ENCODE measurements around the gene MAST1.
A peak's percentile ranks its signal among the peaks of the same experiment; 100 is the strongest.

Gene MAST1

DNA sequence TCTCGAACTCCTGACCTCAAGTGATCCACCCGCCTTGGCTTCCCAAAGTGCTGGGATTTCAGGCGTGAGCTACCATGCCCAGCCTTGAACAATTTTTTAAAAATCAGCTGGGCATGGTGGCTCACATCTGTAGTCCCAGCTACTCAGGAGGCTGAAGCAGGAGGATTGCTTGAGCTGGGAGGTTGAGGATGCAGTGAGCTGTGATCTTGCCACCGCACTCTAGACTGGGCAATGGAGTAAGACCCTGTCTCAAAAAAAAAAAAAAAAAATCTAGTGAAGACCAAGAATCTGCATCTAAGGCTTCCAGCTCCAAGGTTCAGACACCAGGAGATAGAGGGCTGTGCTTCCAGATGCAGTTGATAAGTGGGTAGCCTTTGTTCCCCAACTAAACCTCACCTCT, 25.8 kb downstream of the MAST1 start:
- no peak overlapping the region for H3K4me3 ChIP-seq (ENCODE audit: low read length in 2 of 2)
- no peaks in the 10 kb centered on the region for H3K9me3 ChIP-seq (ENCODE audit: control insufficient read depth in 2 of 2, low read length in 2 of 2)
- H3K9ac ChIP-seq (ENCODE audit: low read depth in 1 of 2, low read length in 2 of 2): no peak overlapping the region
- peaks cover 5 to 8% of the 10 kb centered on the region in 2 donors for H3K4me1 ChIP-seq (ENCODE audit: control insufficient read depth in 2 of 2, insufficient read depth in 2 of 2, low read length in 2 of 2)
- no peak overlapping the region for H3K27ac ChIP-seq (ENCODE audit: low read depth in 2 of 2, low read length in 2 of 2)
- H3K36me3 ChIP-seq (ENCODE audit: control insufficient read depth in 2 of 2, insufficient read depth in 2 of 2, low read length in 2 of 2): no peaks in the 10 kb centered on the region
- H3K27me3 ChIP-seq (ENCODE audit: control insufficient read depth in 2 of 2, insufficient read depth in 2 of 2, low read length in 2 of 2): peaks cover 0 to 2% of the 10 kb centered on the region in 2 donors

DNA sequence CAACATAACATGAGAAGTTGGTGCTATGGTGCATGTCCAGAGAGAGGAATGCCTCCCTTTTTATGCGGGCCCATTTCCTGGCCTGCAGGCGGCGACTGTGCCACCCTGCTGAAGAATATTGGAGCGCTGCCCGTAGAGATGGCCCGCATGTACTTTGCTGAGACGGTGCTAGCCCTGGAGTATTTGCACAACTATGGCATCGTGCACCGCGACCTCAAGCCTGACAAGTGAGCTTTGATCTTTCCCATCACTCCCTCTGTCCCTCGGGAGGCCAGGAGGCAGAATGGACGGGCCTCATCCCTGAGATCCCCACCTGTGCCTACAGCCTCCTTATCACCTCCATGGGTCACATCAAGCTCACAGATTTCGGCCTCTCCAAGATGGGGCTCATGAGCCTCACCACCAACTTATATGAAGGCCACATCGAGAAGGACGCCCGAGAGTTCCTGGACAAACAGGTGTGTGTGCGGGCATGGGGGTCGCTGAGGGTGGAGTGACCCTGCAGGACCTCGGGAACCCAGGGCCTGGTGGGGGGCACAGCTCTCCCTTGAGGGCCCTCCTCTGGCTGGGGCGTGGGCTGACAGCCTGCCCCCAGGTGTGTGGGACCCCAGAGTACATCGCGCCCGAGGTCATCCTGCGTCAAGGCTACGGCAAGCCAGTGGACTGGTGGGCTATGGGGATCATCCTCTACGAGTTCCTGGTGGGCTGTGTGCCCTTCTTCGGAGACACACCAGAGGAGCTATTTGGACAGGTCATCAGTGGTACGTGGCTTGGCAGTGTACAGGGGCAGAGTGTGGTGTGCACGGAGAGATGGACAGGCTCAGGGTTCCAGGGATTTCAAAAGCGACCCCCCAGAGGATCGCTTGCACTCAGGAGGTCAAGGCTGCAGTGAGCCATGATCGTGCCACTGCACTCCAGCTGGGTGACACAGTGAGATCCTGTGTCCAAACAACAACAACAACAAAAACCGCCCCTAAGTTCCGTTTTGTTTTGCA, 26.7 kb downstream of the MAST1 start:
- Histone ChIP-seq H3K27me3 (ENCODE audit: control insufficient read depth in 2 of 2, insufficient read depth in 2 of 2, low read length in 2 of 2) (peaks cover 0 to 2% of the 10 kb centered on the region in 2 donors), H3K9me3 (ENCODE audit: control insufficient read depth in 2 of 2, low read length in 2 of 2) (no peaks in the 10 kb centered on the region), H3K27ac (ENCODE audit: low read depth in 2 of 2, low read length in 2 of 2) (no peak overlapping the region), H3K36me3 (ENCODE audit: control insufficient read depth in 2 of 2, insufficient read depth in 2 of 2, low read length in 2 of 2) (no peaks in the 10 kb centered on the region), H3K9ac (ENCODE audit: low read depth in 1 of 2, low read length in 2 of 2) (no peak overlapping the region), H3K4me1 (ENCODE audit: control insufficient read depth in 2 of 2, insufficient read depth in 2 of 2, low read length in 2 of 2) (peaks cover 5 to 8% of the 10 kb centered on the region in 2 donors), H3K4me3 (ENCODE audit: low read length in 2 of 2) (no peak overlapping the region)

DNA sequence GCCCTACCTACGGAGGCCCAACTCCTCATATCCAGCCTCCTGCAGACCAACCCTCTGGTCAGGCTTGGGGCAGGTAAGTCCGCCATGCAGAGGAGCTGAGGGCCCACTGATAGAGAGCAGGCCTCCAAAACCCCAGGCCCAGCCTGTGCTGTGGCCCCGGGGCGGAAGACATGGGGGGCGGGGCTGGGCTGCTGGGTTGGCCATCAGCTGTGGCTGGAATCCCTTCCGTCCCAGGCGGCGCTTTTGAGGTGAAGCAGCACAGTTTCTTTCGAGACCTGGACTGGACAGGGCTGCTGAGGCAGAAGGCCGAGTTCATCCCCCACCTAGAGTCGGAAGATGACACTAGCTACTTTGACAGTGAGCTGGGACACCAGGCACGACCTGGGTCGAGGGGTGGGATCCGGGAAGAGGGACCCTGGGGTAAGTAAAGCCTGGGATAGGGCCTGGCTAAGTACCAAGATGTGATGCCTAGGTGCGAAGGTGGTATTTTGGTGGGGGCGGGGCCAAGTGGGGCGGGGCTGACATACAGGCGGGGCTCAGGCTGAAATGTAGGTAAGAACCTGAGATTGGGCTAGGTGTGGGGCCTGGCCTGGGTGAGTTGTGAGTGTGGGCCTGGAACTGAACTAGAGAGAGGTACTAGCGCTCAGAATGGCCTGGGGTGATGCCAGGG, 27.6 kb downstream of the MAST1 start:
- no peaks in the 10 kb centered on the region for H3K36me3 ChIP-seq (ENCODE audit: control insufficient read depth in 2 of 2, insufficient read depth in 2 of 2, low read length in 2 of 2)
- H3K27me3 ChIP-seq (ENCODE audit: control insufficient read depth in 2 of 2, insufficient read depth in 2 of 2, low read length in 2 of 2): peaks cover 0 to 2% of the 10 kb centered on the region in 2 donors
- H3K9ac ChIP-seq (ENCODE audit: low read depth in 1 of 2, low read length in 2 of 2): no peak overlapping the region
- no peak overlapping the region for H3K4me3 ChIP-seq (ENCODE audit: low read length in 2 of 2)
- peaks cover 5 to 8% of the 10 kb centered on the region in 2 donors for H3K4me1 ChIP-seq (ENCODE audit: control insufficient read depth in 2 of 2, insufficient read depth in 2 of 2, low read length in 2 of 2)
- no peaks in the 10 kb centered on the region for H3K9me3 ChIP-seq (ENCODE audit: control insufficient read depth in 2 of 2, low read length in 2 of 2)
- H3K27ac ChIP-seq (ENCODE audit: low read depth in 2 of 2, low read length in 2 of 2): no peak overlapping the region

DNA sequence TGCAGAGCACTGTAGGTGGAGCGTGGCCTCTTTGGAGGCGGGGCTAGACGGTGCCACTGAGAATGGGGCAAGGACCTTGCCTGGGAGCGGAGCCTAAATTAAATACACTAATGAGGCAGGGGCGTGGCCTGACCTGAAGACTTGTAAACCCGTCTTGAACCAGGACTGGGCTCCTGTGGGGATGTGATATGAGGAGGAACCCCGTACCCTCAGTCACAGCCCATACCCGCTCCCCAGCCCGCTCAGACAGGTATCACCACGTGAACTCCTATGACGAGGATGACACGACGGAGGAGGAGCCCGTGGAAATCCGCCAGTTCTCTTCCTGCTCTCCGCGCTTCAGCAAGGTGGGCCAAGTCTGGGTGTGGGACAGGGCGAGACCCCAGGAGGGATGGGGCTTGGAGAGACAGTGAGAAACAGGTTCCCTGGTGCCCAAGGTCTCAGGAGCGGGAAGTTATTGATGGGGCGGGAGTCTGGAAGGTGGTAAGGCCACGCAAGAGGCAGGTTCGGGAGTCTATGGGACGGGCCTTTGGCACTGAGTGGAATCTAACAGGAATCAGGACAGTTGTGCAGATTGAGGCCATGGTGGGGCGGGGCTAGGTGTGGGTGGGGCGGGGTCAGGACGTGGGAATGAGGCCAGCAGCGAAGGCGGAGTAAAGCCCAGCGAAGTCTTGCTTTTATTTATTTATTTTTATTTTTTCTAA, 28.3 kb downstream of the MAST1 start:
- no peak overlapping the region for H3K9ac ChIP-seq (ENCODE audit: low read depth in 1 of 2, low read length in 2 of 2)
- no peak overlapping the region for H3K27ac ChIP-seq (ENCODE audit: low read depth in 2 of 2, low read length in 2 of 2)
- no peak overlapping the region for H3K4me3 ChIP-seq (ENCODE audit: low read length in 2 of 2)
- H3K4me1 ChIP-seq (ENCODE audit: control insufficient read depth in 2 of 2, insufficient read depth in 2 of 2, low read length in 2 of 2): peaks cover 5 to 8% of the 10 kb centered on the region in 2 donors
- no peaks in the 10 kb centered on the region for H3K36me3 ChIP-seq (ENCODE audit: control insufficient read depth in 2 of 2, insufficient read depth in 2 of 2, low read length in 2 of 2)
- H3K9me3 ChIP-seq (ENCODE audit: control insufficient read depth in 2 of 2, low read length in 2 of 2): no peaks in the 10 kb centered on the region
- H3K27me3 ChIP-seq (ENCODE audit: control insufficient read depth in 2 of 2, insufficient read depth in 2 of 2, low read length in 2 of 2): peaks cover 0 to 2% of the 10 kb centered on the region in 2 donors

DNA sequence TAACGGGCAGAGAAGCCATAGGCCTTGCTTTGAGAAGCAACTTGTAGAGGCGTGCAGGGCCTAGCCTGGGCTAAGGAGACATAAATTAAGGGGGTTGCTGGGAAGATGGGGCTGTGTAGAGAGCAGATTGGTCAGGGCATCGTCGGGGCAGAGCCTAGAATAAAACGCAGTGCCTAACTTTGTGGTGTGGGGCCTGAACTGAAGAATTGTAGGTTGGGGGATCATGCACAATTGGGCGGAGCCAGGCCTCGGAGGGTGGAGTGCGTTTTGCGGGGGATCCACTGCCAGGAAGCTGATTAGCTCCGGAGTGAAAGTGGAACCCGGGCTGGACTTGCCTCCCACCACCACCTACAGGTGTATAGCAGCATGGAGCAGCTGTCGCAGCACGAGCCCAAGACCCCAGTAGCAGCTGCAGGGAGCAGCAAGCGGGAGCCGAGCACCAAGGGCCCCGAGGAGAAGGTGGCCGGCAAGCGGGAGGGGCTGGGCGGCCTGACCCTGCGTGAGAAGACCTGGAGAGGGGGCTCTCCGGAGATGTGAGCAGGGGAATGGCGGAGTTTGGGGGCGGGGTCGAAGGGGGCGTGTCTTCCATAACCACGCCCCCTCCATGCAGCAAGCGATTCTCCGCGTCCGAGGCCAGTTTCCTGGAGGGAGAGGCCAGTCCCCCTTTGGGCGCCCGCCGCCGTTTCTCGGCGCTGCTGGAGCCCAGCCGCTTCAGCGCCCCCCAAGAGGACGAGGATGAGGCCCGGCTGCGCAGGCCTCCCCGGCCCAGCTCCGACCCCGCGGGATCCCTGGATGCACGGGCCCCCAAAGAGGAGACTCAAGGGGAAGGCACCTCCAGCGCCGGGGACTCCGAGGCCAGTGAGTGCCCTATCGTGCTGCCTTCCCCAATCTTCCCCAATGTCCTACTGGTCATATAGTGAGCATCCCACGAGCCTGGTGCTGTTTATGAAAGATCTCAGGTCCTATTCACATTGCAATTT, 29.1 kb downstream of the MAST1 start:
- no peaks in the 10 kb centered on the region for H3K36me3 ChIP-seq (ENCODE audit: control insufficient read depth in 2 of 2, insufficient read depth in 2 of 2, low read length in 2 of 2)
- no peak overlapping the region for H3K27ac ChIP-seq (ENCODE audit: low read depth in 2 of 2, low read length in 2 of 2)
- peak overlapping the region; percentile 14 to 56 for H3K9ac ChIP-seq (ENCODE audit: low read depth in 1 of 2, low read length in 2 of 2)
- H3K4me1 ChIP-seq (ENCODE audit: control insufficient read depth in 2 of 2, insufficient read depth in 2 of 2, low read length in 2 of 2): peaks cover 5 to 8% of the 10 kb centered on the region in 2 donors
- H3K4me3 ChIP-seq (ENCODE audit: low read length in 2 of 2): peak overlapping the region; percentile 61 to 70
- H3K9me3 ChIP-seq (ENCODE audit: control insufficient read depth in 2 of 2, low read length in 2 of 2): no peaks in the 10 kb centered on the region
- peaks cover 0 to 2% of the 10 kb centered on the region in 2 donors for H3K27me3 ChIP-seq (ENCODE audit: control insufficient read depth in 2 of 2, insufficient read depth in 2 of 2, low read length in 2 of 2)

DNA sequence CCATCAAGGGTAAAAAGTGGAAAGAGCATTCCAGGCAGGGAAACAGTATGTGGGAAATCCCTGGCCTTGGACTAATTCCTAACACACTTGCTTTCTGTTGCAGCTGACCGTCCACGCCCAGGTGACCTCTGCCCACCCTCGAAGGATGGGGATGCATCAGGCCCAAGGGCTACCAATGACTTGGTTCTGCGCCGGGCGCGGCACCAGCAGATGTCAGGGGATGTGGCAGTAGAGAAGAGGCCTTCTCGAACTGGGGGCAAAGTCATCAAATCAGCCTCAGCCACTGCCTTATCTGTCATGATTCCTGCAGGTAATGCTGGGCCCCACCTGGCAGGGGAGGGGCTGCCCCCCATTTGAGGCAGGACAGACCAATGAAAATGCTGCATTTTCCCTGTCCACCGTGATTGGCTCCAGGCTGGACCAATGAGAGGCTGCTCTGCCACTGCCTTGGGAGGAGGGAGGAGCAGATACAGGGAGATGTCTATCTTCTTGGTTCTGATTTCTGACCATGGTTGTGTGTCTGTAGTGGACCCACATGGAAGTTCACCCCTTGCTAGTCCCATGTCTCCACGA, 30.3 kb downstream of the MAST1 start:
- H3K36me3 ChIP-seq (ENCODE audit: control insufficient read depth in 2 of 2, insufficient read depth in 2 of 2, low read length in 2 of 2): no peaks in the 10 kb centered on the region
- H3K9ac ChIP-seq (ENCODE audit: low read depth in 1 of 2, low read length in 2 of 2): no peak overlapping the region
- no peak overlapping the region for H3K27ac ChIP-seq (ENCODE audit: low read depth in 2 of 2, low read length in 2 of 2)
- H3K4me3 ChIP-seq (ENCODE audit: low read length in 2 of 2): no peak overlapping the region
- no peaks in the 10 kb centered on the region for H3K9me3 ChIP-seq (ENCODE audit: control insufficient read depth in 2 of 2, low read length in 2 of 2)
- H3K4me1 ChIP-seq (ENCODE audit: control insufficient read depth in 2 of 2, insufficient read depth in 2 of 2, low read length in 2 of 2): peaks cover 5 to 8% of the 10 kb centered on the region in 2 donors
- H3K27me3 ChIP-seq (ENCODE audit: control insufficient read depth in 2 of 2, insufficient read depth in 2 of 2, low read length in 2 of 2): peaks cover 0 to 2% of the 10 kb centered on the region in 2 donors

DNA sequence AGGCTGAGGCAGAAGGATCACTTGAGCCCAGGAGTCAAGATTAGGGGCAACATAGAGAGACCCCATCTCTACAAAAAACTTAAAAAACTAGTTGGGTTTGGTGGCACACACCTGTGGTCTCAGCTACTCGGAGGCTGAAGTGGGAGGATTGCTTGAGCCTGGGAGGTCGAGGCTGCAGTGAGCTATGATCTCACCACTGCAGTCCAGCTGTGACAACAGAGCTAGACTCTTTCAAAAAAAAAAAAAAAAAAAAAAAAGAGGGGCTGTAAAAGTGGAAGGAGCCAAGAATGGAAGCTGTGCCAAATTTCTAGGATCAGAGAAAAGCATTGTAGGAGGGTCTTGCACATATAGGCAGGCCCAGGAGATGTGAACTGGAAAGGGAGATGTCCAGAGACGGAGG, 33.4 kb downstream of the MAST1 start:
- Histone ChIP-seq H3K9ac (ENCODE audit: low read depth in 1 of 2, low read length in 2 of 2) (no peak overlapping the region), H3K4me3 (ENCODE audit: low read length in 2 of 2) (no peak overlapping the region)

DNA sequence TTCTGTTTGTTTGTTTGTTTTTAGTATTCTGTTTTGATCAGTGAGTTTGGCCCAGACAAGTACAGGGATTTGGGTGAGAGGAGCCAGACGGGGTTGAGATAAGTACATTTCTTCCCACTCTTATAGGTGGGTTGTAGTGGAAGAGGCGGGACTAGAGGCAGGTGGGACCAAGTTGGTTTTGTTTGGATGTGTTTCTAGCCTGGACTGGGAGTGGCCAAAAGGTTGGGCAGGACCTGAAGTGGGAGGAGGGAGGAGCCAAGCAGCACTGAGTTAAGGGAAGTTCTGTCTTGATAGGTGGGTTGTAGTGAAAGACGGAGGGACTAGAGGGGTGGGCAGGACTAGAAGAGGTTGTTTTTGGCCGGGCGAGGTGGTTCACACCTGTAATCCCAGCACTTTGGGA, 33.9 kb downstream of the MAST1 start:
- Histone ChIP-seq H3K36me3 (ENCODE audit: control insufficient read depth in 2 of 2, insufficient read depth in 2 of 2, low read length in 2 of 2) (peaks cover 0 to 6% of the 10 kb centered on the region in 2 donors), H3K4me1 (ENCODE audit: control insufficient read depth in 2 of 2, insufficient read depth in 2 of 2, low read length in 2 of 2) (peaks cover 2 to 5% of the 10 kb centered on the region in 2 donors), H3K4me3 (ENCODE audit: low read length in 2 of 2) (no peak overlapping the region), H3K9me3 (ENCODE audit: control insufficient read depth in 2 of 2, low read length in 2 of 2) (no peaks in the 10 kb centered on the region), H3K27me3 (ENCODE audit: control insufficient read depth in 2 of 2, insufficient read depth in 2 of 2, low read length in 2 of 2) (peaks cover 0 to 2% of the 10 kb centered on the region in 2 donors), H3K27ac (ENCODE audit: low read depth in 2 of 2, low read length in 2 of 2) (no peak overlapping the region), H3K9ac (ENCODE audit: low read depth in 1 of 2, low read length in 2 of 2) (no peak overlapping the region)

More for the DNA sequence above, 33.4 kb downstream of the MAST1 start:
- no peak overlapping the region for H3K27ac ChIP-seq (ENCODE audit: low read depth in 2 of 2, low read length in 2 of 2)
- peaks cover 0 to 6% of the 10 kb centered on the region in 2 donors for H3K36me3 ChIP-seq (ENCODE audit: control insufficient read depth in 2 of 2, insufficient read depth in 2 of 2, low read length in 2 of 2)
- H3K9me3 ChIP-seq (ENCODE audit: control insufficient read depth in 2 of 2, low read length in 2 of 2): no peaks in the 10 kb centered on the region
- H3K27me3 ChIP-seq (ENCODE audit: control insufficient read depth in 2 of 2, insufficient read depth in 2 of 2, low read length in 2 of 2): peaks cover 0 to 2% of the 10 kb centered on the region in 2 donors
- peaks cover 5 to 8% of the 10 kb centered on the region in 2 donors for H3K4me1 ChIP-seq (ENCODE audit: control insufficient read depth in 2 of 2, insufficient read depth in 2 of 2, low read length in 2 of 2)

All from mucosa of rectum (tissue), 2 donors.